Gastrocnemius medialis (tissue), 4 donors: ENCODE measurements around the gene CTBP2. TPM values are rescaled to one million over a fixed set of nuclear protein-coding genes. Genes with fewer than 3 reads are reported as not detected.

Source experiments
- ATAC-seq, 2 donors: fragments of 150-250 bp; one replicate each; pipeline ENCODE4 v1.9.1; 2016
- DNase-seq, 2 donors: peaks; one replicate each; pipeline ENCODE4 v3.0.0-alpha.2; 2019
- H3K27ac ChIP-seq, 4 donors: fragments of 200-600 bp; sonication (generic); 1 replicate in 1 of 4; 2 replicates in 3 of 4; pipeline ENCODE4 v1.5.1; 2016 to 2018; ENCODE audit warnings: mild to moderate bottlenecking in 2 of 4, moderate library complexity in 1 of 4
- H3K27me3 ChIP-seq, 3 donors: fragments of 200-600 bp; sonication (generic) in 2 of 3; 1 replicate in 1 of 3; 2 replicates in 2 of 3; pipeline versions ENCODE4 v1.5.1 to v1.6.0; 2016 to 2019; ENCODE audit warnings: mild to moderate bottlenecking in 1 of 3, moderate library complexity in 1 of 3
- H3K36me3 ChIP-seq, 2 donors: fragments of 200-600 bp; sonication (generic) in 1 of 2; one replicate each; pipeline ENCODE4 v1.5.1; 2017 to 2018
- H3K4me1 ChIP-seq, 2 donors: fragments of 200-600 bp; sonication (generic) in 1 of 2; one replicate each; pipeline ENCODE4 v1.5.1; 2016 to 2017; ENCODE audit warnings: mild to moderate bottlenecking in 2 of 2
- H3K4me3 ChIP-seq, 4 donors: fragments of 200-600 bp; sonication (generic) in 3 of 4; 1 replicate in 1 of 4; 2 replicates in 3 of 4; pipeline ENCODE4 v1.5.1; 2016 to 2019; ENCODE audit warnings: mild to moderate bottlenecking in 2 of 4
- H3K9me3 ChIP-seq, 3 donors: fragments of 200-600 bp; sonication (generic) in 2 of 3; 1 replicate in 1 of 3; 2 replicates in 2 of 3; pipeline ENCODE4 v1.5.1; 2016 to 2019
- CTCF ChIP-seq, 5 experiments: fragments of 450-650 bp in 3 of 5; fragments of 200-600 bp in 2 of 5; sonication (generic) in 2 of 5; IDR thresholded peaks in 4 of 5; conservative IDR thresholded peaks in 1 of 5; 1 replicate in 4 of 5; 2 replicates in 1 of 5; pipeline ENCODE4 v1.5.1; 2016 to 2019; ENCODE audit warnings: antibody characterized with exemption in 5 of 5, mild to moderate bottlenecking in 3 of 5, moderate library complexity in 3 of 5
- POLR2A ChIP-seq, 2 donors: fragments of 450-650 bp; IDR thresholded peaks; one replicate each; pipeline ENCODE4 v1.6.1; 2017; ENCODE audit warnings: antibody characterized with exemption in 2 of 2, mild to moderate bottlenecking in 2 of 2, moderate library complexity in 2 of 2
- in situ Hi-C, 4 donors: fragments of 200-750 bp; cut with MboI; loops; one replicate each; pipeline versions ENCODE4 v1.15.0 to v1.8.0; 2017; ENCODE audit warnings: low sequenced_read_pairs in 4 of 4
- intact Hi-C: fragments of 100-400 bp; cut with DNase I; formaldehyde crosslinking; loops from one replicate; pipeline ENCODE4 v1.15.1; 2023; ENCODE audit warnings: low total_unique reads
- total RNA-seq, 4 donors: library from RNA; depleted of rRNA; stranded (reverse); fragments of >200 nt; gene quantifications; one replicate each; pipeline versions ENCODE4 v1.1.0 to v1.2.3, GENCODE V29; 2016

CTBP2 gene
- total RNA-seq, 4 donors from 2014 or later = 13.9 to 36.7 (median 21.1) TPM

DNA sequence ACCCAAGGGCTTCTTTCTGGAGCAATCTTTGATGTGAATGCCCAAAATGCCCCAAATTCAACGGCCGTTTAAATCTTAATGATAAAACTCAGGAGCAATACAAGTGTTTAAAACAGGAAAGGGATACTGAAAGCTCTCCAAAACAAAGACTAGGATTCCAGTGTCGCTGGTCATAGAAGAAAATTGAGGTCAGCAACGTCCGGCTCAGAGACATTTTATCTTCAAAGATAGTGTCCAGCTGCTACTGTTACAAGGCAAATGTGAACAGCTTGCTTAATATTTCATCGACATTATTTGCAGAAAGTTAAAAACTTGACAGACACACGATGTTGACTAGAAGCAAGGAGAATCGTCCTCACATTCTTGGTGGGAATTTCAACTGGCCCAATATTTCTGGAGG lies 15.4 kb upstream of the CTBP2 start:
- Histone ChIP-seq H3K9me3 (no peaks in the 10 kb centered on the region), H3K27ac (no peak overlapping the region), H3K36me3 (no peaks in the 10 kb centered on the region), H3K27me3 (peaks cover 0 to 11% (median 8%) of the 10 kb centered on the region in 3 donors), H3K4me1 (no peaks in the 10 kb centered on the region), H3K4me3 (no peak overlapping the region)
- ATAC-seq (no peak), DNase-seq (no peak)
- intact Hi-C loops = no loop called here
- TF ChIP-seq POLR2A (IDR thresholded peaks at IDR 0.05) (no peak), CTCF (IDR thresholded peaks at IDR 0.05 in 4 of 5, conservative IDR thresholded peaks at IDR 0.05 in 1 of 5) (no peak)
- in situ Hi-C loops = loop anchor here in 1 of 4 donors (25.0 kb wide), 1 partner anchor 161 kb away; no protein-coding TSS in a partner anchor

DNA sequence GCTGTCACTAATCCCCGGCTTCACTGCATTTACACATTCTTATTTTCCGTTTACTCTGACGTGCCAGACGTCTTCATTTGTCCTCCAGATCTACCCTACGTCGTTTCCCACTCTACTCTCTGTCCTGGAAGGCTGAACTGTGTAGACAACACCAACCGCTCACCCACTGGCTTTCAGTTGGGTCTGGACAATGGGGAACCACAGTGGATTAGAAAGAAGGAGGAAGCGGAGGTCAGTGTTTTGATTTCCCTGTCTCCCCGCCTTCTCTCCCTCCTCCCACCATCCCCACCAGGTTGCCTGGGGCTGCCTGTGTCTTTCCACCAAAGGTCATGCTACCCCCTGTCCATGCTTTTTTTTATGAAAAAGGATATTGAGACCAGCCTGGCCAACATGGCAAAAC lies 14.0 kb upstream of the CTBP2 start:
- in situ Hi-C loops (loop anchor here in 1 of 4 donors (25.0 kb wide), 1 partner anchor 262 kb away; no protein-coding TSS in a partner anchor), intact Hi-C loops (no loop called here)
- ATAC-seq = no peak
- TF ChIP-seq CTCF (IDR thresholded peaks at IDR 0.05 in 4 of 5, conservative IDR thresholded peaks at IDR 0.05 in 1 of 5) (no peak), POLR2A (IDR thresholded peaks at IDR 0.05) (no peak)
- no peaks in the 10 kb centered on the region for H3K9me3 ChIP-seq
- no peaks in the 10 kb centered on the region for H3K4me1 ChIP-seq
- no peak for DNase-seq
- no peak overlapping the region for H3K27ac ChIP-seq
- H3K27me3 ChIP-seq = peaks cover 0 to 11% (median 8%) of the 10 kb centered on the region in 3 donors
- no peaks in the 10 kb centered on the region for H3K36me3 ChIP-seq
- H3K4me3 ChIP-seq = no peak overlapping the region

DNA sequence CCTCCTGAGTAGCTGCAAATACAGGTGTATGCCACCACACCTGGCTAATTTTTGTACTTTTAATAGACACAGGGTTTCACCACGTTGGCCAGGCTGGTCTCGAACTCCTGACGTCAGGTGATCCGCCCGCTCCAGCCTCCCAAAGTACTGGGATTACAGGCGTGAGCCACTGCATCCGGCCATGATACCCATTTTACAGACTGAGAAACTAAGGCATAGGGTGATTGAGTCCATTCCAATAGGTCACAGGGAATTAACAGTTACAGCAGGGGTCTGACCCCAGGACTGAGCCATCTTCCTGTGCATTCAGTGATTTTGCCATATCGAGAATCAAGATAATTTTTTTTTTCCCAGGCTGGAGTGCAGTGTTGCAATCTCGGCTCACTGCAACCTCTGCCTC lies 12.3 kb upstream of the CTBP2 start:
- in situ Hi-C loops = loop anchor here in 1 of 4 donors (25.0 kb wide), 1 partner anchor 260 kb away; no protein-coding TSS in a partner anchor
- Histone ChIP-seq H3K4me1 (no peaks in the 10 kb centered on the region), H3K27ac (no peak overlapping the region), H3K27me3 (peaks cover 0 to 11% (median 8%) of the 10 kb centered on the region in 3 donors), H3K36me3 (no peaks in the 10 kb centered on the region), H3K9me3 (no peaks in the 10 kb centered on the region), H3K4me3 (no peak overlapping the region)
- TF ChIP-seq CTCF (IDR thresholded peaks at IDR 0.05 in 4 of 5, conservative IDR thresholded peaks at IDR 0.05 in 1 of 5) = no peak
- TF ChIP-seq POLR2A (IDR thresholded peaks at IDR 0.05) = no peak
- intact Hi-C loops = no loop called here
- ATAC-seq (no peak), DNase-seq (no peak)

- H3K9me3 ChIP-seq = no peaks in the 10 kb centered on the region
- peaks cover 0 to 11% (median 8%) of the 10 kb centered on the region in 3 donors for H3K27me3 ChIP-seq
- in situ Hi-C loops = loop anchor here in 1 of 4 donors (25.0 kb wide), 1 partner anchor 259 kb away; no protein-coding TSS in a partner anchor
- no peaks in the 10 kb centered on the region for H3K4me1 ChIP-seq
- ATAC-seq = no peak
- no peak for DNase-seq
- no peak overlapping the region for H3K4me3 ChIP-seq
- H3K36me3 ChIP-seq = no peaks in the 10 kb centered on the region
- no peak overlapping the region for H3K27ac ChIP-seq
- TF ChIP-seq POLR2A (IDR thresholded peaks at IDR 0.05) = no peak
- TF ChIP-seq CTCF (IDR thresholded peaks at IDR 0.05 in 4 of 5, conservative IDR thresholded peaks at IDR 0.05 in 1 of 5) = no peak
- intact Hi-C loops = no loop called here
Measured at GRCh38 chr10:125171402-125172306, 11.3 kb upstream of the CTBP2 start.
